IPS-18c (cell line): ENCODE results near the gene PPFIBP2.

Experiments used
- H3K4me3 ChIP-seq: 2 replicates; pipeline ENCODE4 v1.7.0; 2013; ENCODE audit warnings: low read depth, mild to moderate bottlenecking, low read length, moderate library complexity; ENCODE audit not compliant: insufficient read depth
- H3K9me3 ChIP-seq: one replicate; pipeline ENCODE4 v1.6.1; 2013; ENCODE audit warnings: mild to moderate bottlenecking, low read length, moderate library complexity; ENCODE audit not compliant: control insufficient read depth, insufficient read depth

PPFIBP2 gene

GRCh38 chr11:7595016-7595866, 81.4 kb downstream of the PPFIBP2 start:
- no peak overlapping the region for H3K4me3 ChIP-seq
- H3K9me3 ChIP-seq: no peaks in the 10 kb centered on the region

- no peak overlapping the region for H3K4me3 ChIP-seq
- H3K9me3 ChIP-seq: no peaks in the 10 kb centered on the region
Observed at GRCh38 chr11:7595951-7596350, 82.2 kb downstream of the PPFIBP2 start.

GRCh38 chr11:7596975-7597391, 83.2 kb downstream of the PPFIBP2 start:
- H3K4me3 ChIP-seq: no peak overlapping the region
- no peaks in the 10 kb centered on the region for H3K9me3 ChIP-seq

GRCh38 chr11:7597620-7598019, 83.8 kb downstream of the PPFIBP2 start:
- Histone ChIP-seq H3K9me3 (no peaks in the 10 kb centered on the region), H3K4me3 (no peak overlapping the region)

- no peaks in the 10 kb centered on the region for H3K9me3 ChIP-seq
Observed at GRCh38 chr11:7599209-7599608, 85.4 kb downstream of the PPFIBP2 start.

GRCh38 chr11:7600205-7600775, 86.5 kb downstream of the PPFIBP2 start:
- H3K4me3 ChIP-seq: no peak overlapping the region

More at GRCh38 chr11:7599209-7599608, 85.4 kb downstream of the PPFIBP2 start:
- H3K4me3 ChIP-seq: no peak overlapping the region

GRCh38 chr11:7603031-7603781, 89.4 kb downstream of the PPFIBP2 start:
- Histone ChIP-seq H3K9me3 (no peaks in the 10 kb centered on the region), H3K4me3 (no peak overlapping the region)

More at GRCh38 chr11:7600205-7600775, 86.5 kb downstream of the PPFIBP2 start:
- H3K9me3 ChIP-seq: no peaks in the 10 kb centered on the region

GRCh38 chr11:7604331-7604955, 90.6 kb downstream of the PPFIBP2 start:
- Histone ChIP-seq H3K4me3 (no peak overlapping the region), H3K9me3 (no peaks in the 10 kb centered on the region)

GRCh38 chr11:7605186-7605943, 91.6 kb downstream of the PPFIBP2 start:
- Histone ChIP-seq H3K4me3 (no peak overlapping the region), H3K9me3 (no peaks in the 10 kb centered on the region)

- Histone ChIP-seq H3K4me3 (no peak overlapping the region), H3K9me3 (no peaks in the 10 kb centered on the region)
Observed at GRCh38 chr11:7606496-7606895, 92.7 kb downstream of the PPFIBP2 start.

- Histone ChIP-seq H3K4me3 (no peak overlapping the region), H3K9me3 (no peaks in the 10 kb centered on the region)
Observed at GRCh38 chr11:7609015-7609414, 95.2 kb downstream of the PPFIBP2 start.

GRCh38 chr11:7609521-7609920, 95.7 kb downstream of the PPFIBP2 start:
- Histone ChIP-seq H3K4me3 (no peak overlapping the region), H3K9me3 (no peaks in the 10 kb centered on the region)

- Histone ChIP-seq H3K4me3 (no peak overlapping the region), H3K9me3 (no peaks in the 10 kb centered on the region)
Observed at GRCh38 chr11:7610393-7610792, 96.6 kb downstream of the PPFIBP2 start.

GRCh38 chr11:7611411-7611810, 97.6 kb downstream of the PPFIBP2 start:
- H3K9me3 ChIP-seq: no peaks in the 10 kb centered on the region
- no peak overlapping the region for H3K4me3 ChIP-seq

- no peak overlapping the region for H3K4me3 ChIP-seq
Observed at GRCh38 chr11:7612056-7612660, 98.4 kb downstream of the PPFIBP2 start.

GRCh38 chr11:7612661-7613393, 99.0 kb downstream of the PPFIBP2 start:
- Histone ChIP-seq H3K9me3 (no peaks in the 10 kb centered on the region), H3K4me3 (no peak overlapping the region)

More at GRCh38 chr11:7612056-7612660, 98.4 kb downstream of the PPFIBP2 start:
- H3K9me3 ChIP-seq: no peaks in the 10 kb centered on the region
